Stimulated activated CD8-positive, alpha-beta memory T cell treated with anti-CD3 and anti-CD28 coated beads, Interleukin-7, amount 100 ng/mL, for 4 hours (primary cell): ENCODE data around the gene ARID5B.

ENCODE experiments used
- DNase-seq, 2 donors: peaks; one replicate each; pipeline ENCODE4 v3.0.0-alpha.2; 2020; ENCODE audit warnings: low read depth in 2 of 2

ARID5B gene

DNA sequence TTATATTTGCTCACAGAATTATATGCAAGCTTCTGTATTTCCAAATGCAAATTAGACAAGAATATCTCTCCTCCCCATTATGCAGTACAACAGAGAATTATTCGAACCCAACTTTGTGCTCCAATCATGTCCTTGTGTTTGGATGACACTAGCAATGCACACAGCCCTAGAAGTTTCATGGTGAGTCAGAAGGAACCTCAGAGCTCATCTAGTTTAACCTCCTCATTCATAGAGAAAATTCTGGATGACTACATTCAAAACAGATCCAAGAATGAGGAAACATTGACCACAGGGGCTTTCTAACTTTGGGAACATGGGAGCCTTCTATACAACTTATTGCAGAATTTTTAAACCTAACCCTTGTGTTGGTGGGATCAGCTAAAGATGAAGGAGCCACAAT is 12.8 kb upstream of the ARID5B start:
- DNase-seq = no peak

DNA sequence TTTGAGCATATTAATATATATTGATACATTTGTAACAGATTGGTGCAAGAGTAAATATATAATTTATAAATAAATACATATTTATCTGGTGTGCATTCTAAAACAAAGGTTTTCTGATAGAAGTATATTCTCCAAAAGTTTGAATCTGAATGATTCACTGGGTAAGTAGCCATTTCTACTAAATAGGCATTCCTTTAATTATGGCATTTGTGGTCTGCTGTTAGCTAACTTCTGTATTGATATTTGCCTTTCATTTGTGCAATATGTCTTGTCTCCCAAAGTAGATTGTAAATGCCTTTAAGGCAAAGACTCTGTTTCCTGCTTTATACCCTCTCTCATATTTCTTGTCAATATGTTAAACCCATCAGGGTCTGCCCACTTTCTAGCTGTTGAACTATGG is 11.1 kb upstream of the ARID5B start:
- no peak for DNase-seq

DNA sequence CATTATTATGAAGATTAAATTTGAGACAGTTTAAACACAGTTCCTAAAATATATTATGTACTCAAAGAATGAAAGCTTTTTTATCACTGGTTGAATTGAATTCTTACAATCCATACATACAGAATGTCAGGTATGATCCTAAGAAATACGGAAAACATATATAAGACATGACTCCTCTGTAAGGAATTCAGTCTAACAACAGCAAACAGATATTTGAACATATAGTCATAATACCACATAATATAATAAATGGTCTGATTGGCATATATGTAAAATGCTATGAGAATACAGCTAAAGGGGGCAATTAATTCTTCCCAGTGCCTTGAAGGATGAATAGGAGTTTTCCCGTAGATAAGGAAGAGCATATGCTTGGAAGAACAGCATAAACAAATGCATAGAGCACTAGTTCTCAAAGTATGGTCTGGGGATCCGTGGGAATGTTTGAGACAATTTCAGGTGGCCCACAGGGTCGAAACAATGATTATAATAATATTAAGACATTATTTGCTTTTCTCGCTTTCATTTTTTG is 10.6 kb upstream of the ARID5B start:
- DNase-seq = no peak

DNA sequence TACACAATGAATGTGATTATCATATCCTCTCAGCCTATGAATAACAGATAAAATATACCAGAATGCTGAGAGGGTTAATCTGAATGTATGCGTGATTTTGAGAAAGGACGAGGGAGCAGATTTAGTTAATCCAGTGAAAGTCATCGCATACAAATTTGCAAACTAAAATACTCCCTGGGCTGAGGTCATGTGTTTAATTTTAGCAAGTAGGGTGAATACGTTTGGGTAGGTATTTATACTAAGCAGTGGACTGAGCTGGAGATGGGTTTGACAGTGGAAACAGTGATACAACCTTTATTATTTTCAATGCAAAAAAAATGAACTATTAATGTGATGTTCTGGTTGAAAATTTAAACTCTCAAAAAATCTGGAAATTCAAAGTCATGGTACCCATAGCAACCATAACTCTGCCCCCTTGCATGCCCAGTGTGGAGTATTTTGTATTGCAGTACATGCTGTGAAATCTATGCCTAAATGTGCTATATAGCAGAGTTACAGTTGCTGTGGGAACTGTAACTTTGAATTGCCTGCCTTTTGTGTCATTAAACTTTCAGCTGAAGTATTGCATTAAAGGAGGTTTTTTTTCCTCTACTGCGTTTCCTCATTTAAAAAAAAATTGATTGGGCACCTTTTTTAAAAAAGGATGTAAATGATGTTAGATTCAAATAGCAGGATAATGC is 9.5 kb upstream of the ARID5B start:
- DNase-seq = no peak

DNA sequence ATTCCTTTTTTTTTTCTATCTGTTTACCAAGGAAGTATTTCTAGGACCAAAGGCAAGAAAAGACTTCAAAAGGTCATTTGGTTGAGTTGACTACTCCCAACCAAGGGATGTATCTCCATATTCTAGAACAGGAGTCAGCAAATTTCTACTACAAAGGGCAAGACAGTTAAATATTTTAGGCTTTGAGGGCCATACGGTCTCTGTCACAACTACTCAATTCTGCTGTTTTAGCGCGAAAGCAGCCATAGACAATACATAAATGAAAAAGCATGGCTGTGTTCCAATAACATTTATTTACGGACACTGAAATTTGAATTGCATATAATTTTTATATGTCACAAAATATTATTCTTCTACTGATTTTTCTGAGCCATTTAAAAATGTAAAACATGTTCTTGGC is 8.5 kb upstream of the ARID5B start:
- DNase-seq = no peak

DNA sequence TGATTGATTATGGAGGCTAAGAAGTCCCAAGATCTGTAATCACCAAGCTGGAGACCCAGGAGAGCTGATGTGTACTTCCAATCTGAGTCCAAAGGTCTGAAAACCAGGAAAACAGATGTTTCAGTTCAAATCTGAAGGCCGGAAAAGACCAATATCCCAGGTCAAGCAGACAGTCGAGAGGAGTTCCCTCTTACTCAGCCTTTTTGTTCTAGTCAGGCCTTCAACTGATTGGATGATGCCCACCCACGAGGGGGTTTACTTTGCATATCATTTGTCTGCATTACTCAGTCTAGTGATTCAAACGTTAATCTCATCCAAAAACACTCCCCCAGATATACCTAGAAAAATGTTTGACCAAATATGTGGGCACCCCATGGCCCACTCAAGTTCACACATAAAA is 7.4 kb upstream of the ARID5B start:
- DNase-seq = no peak

DNA sequence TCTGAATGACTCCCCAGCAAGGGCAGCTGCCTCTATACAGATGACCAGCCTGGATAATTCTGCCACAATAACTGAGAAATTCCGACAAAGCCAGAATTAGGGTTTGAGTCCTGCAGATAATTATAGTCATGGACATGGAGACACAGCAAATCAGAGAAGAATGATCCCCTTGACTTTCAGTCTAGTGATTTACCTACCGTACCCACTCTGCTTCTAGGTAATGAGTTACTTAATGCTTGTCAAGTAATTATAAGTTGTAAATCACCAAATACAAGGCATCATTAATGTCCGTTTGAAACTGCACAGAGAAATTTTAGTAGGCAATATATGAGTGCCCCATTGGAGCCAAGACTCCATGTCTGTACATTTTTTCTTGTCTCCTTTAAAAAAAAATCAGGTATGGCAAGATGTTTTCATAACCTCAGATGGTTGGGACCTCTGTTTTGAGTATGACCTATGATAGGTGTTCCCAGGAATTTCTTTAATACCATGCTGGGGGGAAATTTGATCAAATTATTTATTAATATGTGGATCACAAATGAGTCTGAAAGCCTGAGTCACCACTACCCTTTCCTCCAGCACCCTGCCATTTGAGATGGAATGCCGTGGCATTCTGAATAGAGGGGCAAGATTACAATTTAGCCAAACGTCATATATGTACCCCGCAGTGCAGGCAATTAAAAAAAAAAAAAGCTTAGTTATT is 5.5 kb upstream of the ARID5B start:
- no peak for DNase-seq

DNA sequence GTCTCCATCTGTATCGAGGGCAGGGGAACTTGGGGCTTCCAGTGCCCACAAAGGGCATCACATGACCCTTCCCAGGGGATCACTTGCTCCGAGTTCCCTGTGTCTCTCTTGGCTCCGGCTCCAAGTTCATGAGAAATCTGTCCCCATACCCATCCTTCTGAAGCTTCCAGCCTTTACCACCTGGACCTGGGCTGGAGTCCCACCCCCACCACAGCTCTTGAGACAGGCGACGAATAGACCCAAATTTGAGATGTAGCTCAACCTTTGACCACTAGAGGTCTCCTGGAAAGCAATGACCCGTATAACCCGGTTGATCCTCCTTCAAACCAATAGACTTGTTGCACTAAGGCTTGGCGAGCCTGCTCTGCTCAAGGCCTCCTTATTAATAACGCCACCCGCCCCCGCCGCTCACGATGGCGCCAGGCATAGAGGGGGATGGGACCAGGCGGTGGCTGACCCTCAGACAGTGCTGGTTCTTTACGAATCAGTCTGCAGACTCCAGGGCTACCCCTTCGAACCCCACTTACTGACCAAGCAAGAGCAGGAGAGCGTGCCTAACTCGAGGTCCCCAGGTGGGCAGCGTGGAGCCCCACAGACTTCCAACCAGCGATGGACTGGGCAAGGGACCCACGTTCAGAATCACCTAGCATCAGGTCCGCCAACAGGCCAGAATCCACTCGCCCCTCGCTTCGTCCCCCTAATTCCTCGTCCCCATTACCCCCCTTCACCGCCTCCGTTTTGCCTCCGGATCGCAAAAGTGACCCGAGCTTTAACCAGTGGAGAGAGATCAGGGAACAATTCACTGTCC is 4.4 kb upstream of the ARID5B start:
- DNase-seq = no peak

DNA sequence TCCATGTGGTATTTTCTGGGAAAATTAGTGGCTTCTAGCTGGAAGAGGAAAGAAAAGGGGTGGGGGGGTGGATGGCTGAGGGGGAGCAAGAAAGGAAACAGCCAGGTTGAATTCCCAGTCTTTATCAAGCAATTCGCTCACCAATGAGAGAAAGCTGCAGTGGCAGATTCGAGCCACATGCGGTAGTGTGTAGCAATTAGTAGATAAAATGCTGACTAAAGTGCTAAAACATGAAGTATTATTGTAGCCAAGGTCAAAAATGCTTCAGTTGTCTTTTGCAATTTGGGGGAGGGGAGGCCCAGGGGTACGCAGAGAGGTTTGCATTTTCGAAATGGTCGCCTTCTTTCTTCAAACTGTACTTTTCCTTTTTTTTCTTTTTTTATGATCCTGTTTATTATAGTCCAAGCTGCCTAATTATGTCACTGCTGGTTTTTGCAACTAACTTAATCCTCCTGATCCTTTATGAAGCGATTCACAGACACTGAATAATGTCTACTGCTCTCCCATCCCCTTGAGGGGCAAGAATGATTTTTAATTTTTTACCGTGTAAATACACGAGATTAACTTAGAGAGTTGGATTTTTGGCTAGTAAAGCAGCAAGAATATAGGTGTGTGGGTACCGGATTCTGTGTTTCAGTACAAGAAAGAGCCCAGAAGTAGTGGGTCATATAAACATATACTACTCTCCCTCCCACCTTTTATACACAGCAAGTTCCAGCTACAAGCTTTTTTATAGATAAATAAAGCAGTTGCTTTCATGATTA is 3.6 kb upstream of the ARID5B start:
- no peak for DNase-seq

DNA sequence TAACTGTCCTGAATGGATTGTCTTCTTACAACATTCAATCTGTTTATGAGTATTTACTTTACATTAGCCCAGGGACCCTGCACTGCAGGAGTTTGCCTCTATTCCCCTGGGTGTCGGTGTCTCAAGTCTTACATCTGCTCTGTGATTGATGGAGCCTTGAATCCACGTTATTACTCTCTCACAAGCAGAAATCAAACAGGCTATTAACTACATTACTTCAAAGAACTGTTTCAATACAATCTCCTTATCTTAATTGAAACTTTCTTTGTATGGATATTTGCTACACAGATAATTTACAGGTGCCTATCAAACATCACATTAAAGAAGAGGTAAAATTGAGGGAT is 3.1 kb upstream of the ARID5B start:
- DNase-seq = no peak

DNA sequence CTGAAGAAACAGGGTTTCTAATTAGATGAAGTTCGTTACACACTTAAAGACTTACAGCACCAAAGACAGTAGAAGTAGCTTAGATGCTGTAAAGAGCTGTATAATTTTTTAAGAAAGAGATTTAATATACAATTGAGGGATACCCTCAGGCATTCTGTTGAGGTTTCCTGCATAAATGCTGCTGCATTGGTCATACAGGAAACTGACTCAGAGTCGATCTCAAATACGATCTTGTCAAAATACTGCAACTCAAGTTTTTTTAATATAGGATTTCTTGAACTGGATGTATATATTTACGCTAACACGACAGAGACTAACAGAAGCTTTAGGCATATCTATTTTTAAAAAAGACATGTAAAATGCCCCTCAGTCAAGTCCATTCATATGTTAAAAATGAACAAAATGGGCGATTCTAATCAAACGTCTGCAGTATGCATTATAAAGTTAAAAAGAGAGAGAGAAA is 2.4 kb upstream of the ARID5B start:
- DNase-seq = no peak

DNA sequence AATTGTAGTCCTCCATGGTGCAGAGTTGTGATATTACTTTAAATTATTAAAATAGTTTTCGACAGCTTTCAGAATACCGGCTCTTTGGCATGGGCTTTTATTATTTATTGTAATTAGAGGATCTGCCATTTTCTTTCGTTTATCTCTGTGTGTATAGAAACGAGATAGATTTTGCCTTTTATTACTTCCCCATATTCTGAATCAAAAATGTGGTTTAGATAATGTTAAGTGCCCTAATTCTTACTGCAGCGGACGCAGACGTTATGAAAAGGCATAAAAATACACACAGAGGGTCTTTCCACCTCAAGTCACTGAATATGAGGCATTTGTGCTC is 1.9 kb upstream of the ARID5B start:
- DNase-seq = no peak

DNA sequence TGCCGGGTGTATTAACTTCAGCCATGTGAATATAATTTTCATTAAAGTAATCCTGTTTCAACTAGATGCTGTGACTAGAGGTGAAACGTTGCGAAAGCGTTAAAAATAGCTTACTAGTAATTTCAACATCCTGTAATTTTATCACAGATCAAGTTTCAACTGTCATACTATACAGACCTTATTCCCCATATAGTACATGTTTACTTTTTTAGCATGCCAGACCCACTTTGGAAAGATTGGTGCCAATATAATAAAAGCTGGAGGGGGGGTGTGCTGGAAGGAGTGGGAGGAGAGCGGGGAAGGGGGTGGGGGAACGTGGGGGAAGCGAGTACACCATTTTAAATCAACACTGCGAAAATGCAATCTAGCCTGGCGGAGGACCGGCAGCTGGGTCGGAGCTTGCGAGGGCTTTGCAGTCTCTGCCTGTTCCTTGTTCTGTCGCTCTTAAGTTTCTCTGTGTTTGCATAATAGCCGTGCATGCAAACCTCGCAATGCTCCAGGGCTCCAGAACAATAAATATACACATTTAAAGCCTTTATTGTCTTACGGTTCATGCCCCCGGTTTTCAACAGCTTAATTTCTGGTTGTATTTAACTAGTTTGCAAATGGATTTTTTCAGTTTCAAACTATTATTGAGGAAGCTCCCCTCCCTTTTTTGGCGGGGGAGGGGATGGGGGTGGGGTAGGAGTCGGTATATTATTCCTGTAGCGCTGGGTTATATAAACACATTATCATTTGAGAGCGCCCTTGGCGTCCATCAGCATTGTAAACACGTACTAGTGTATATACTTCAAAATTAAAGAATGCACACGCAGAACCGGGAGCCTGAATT is 1.3 kb upstream of the ARID5B start:
- DNase-seq = peak in 1 of 2 donors; percentile 37

DNA sequence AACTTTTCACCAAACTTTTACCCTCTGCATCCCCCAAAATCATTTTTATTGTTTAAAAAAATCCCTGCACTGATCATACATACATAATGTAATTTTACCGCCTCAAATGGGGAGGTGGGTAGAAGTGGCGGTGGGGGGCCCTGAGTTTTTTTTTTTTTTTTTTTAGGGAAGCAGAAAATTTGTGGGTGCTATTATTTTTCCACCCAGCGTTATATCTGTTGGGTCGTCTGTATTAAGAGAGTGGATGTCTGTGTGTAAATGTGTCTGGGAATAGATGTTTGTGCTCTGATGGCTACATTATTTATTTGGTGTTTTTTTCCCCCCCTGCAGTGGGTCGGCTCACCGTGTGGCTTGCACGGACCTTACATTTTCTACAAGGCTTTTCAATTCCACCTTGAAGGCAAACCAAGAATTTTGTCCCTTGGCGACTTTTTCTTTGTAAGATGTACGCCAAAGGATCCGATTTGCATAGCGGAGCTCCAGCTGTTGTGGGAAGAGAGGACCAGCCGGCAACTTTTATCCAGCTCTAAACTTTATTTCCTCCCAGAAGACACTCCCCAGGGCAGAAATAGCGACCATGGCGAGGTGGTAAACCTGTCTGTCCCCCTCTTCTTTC is 438 bp downstream of the ARID5B start:
- no peak for DNase-seq

DNA sequence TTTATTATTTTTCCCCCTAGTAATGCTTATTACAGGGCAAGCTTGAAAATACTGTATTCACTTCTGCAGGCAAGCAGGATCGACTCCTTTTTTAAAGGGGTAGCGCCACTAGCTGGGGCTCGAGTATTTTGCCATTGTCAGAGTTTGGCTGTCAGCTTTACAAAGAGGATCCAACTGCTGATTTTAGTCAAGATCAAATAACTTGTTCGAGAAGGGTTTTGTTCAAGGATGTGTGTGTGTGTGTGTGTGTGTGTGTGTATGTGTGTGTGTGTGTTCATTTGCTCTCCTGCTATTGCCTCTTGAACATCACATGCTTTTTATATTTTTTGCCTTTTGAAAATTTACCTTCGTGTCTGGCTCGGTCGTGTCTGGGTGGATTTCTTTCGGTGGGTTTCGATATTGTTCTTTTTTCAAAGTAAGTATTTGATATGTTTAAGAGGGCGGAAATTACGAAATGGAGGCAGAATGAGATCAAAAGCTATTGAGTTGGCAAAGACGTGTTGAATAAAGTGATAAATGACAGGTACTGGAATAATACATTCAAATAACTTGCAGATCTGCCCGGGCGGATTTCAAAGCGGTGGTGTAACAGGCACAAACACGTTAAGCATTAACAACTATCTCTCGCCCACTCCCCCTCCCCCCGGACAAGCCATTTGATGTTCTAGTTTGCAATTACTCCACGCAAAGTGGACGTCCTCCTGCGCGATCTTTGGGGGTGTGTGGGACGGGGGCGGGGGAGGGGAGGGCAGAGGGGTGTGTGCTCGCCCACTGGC is 1.1 kb downstream of the ARID5B start:
- peak; percentile 66 to 71 for DNase-seq

DNA sequence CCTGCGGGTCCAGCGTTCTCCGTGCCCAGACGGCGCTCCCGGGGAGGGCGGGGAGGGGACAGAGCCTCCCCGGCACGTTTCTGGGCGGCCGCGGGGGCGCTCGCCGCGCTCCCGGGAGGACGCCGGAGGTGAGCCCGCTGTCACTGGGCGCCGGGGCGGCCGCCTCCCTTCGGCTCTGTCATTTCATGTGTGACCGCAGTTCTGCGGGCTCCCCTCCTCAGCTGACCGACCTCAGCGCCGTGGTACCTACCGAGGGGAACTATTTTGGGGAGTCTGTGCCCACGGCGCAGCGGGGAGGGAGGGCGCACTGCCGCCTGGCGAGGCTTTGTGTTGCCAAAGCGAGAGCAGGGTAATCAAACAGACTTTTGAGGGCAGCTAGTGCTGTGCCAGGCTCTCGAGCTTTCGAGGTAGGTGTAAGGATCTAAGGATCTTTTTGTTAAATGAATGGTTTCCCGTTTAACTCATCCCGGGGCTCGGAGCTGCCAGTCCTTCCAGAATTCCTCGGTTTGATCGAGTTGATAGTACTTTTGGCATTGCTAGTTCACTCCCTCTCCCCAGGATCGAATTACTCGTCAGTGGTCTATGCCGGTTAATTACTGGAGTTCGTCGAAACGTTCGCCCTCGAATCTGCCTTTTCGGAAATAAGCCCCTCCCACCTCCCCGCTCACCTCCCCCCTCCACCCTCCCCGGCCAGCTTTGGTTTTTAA is 1.9 kb downstream of the ARID5B start:
- DNase-seq = peak; percentile 48 to 64

DNA sequence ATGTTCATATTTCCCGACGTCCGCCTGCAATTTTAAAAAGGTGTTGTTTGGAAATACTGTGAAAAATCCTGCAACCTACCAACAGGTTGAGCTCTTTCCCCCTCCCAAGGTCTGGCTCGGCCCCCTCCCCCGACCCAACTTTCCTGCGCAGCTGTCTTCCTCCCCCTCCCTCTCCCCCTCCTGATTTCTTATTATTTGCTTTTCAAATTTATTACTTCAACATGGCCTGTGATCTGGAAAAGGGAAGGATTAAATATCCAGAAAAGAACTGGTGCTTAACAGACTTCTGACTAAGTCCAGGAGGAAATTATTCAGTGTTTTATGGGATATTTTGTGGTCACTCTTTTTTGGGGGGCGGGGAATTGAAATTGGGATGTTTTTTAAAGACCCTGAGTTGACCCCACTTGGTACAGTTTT is 2.4 kb downstream of the ARID5B start:
- DNase-seq = no peak

DNA sequence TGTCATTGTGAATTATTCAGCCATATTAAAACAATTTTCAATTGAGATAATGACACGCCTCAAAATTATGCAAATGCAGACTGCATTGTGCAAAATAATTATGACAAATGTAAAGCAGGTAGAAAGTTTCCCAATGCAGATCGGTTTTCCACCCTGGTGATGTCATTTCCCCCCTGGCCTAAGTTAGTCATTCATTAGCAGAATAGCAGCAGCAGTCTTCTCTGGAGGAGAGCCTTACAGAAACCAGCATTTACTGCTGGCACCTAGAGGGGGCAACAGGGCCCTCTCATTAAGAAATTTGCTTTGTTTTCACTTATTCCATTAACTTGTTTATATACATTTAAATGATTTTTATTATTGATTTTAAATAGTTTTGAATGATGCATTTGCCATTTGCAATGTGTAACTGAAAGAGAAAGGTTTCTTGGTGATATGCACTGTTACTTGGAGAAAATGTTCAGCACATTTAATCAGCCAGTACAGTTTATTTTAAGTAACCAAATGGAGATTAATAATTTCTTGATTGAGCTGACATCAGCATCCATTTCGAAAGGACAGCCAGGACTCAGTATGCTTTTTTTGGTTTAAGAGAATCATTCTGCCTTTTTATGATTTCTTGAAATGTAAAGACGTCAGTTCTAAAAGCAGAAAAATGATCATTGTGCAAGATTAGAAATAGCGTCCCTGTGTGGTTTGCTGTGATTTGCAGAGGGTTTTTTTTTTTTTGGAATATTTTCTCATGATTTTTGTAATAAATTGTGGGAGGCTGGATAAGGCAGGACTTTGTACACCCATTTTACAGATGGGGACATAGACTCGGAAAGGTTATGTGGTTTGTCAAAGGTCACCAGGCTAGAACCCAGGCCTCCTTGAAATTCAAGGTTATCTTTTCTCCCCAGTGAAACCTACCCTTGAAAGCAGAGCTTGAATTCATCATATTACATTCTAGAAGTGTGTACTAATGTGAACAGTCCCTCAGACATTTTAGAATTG is 3.5 kb downstream of the ARID5B start:
- DNase-seq = peak; percentile 43 to 73
